ENCODE data around the gene KRTAP10-6.

The KRTAP10-6 gene

GRCh38 chr21:44567481-44568171 is 24.7 kb downstream of the KRTAP10-6 start:
- TF ChIP-seq TAF1 (IDR thresholded peaks at IDR 0.05; ENCODE audit: low read depth) (no peak), YY1 (IDR thresholded peaks at IDR 0.05; ENCODE audit: low read depth) (no peak)

DNA sequence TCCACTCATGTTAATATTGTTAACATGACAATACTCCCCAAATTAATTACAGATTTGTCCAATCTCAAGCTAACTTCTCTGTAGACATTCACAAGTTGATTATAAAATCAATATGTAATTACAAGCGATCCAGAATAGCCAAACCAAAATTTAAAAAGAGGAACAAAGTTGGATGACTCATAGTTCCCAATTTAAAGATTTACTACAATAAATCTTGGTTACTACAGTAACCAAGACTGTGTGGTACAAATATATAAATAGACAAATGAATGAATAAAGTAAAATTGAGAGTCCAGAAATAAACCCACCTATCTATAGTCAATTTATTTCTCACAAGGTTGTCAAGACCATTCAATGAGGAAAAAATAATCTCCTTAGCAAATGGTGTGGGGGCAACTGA is 25.9 kb downstream of the KRTAP10-6 start:
- TF ChIP-seq MAX (IDR thresholded peaks at IDR 0.05) (no peak), TAF1 (IDR thresholded peaks at IDR 0.05; ENCODE audit: low read depth) (no peak), TEAD4 (IDR thresholded peaks at IDR 0.05) (no peak), USF1 (IDR thresholded peaks at IDR 0.05) (no peak), EGR1 (IDR thresholded peaks at IDR 0.05) (no peak), FOXM1 (IDR thresholded peaks at IDR 0.05; ENCODE audit: borderline replicate concordance, low read depth) (no peak), EP300 (IDR thresholded peaks at IDR 0.05; ENCODE audit: borderline replicate concordance) (no peak), CEBPB (IDR thresholded peaks at IDR 0.05) (no peak)

GRCh38 chr21:44564886-44565598 is 27.3 kb downstream of the KRTAP10-6 start:
- TF ChIP-seq CEBPB (IDR thresholded peaks at IDR 0.05) (no peak), YY1 (IDR thresholded peaks at IDR 0.05; ENCODE audit: low read depth) (no peak), EGR1 (IDR thresholded peaks at IDR 0.05) (no peak), CREB1 (IDR thresholded peaks at IDR 0.05; ENCODE audit: low read depth) (no peak), FOXM1 (IDR thresholded peaks at IDR 0.05; ENCODE audit: borderline replicate concordance, low read depth) (no peak), USF1 (IDR thresholded peaks at IDR 0.05) (no peak), ZBTB7A (IDR thresholded peaks at IDR 0.05; ENCODE audit: low read depth) (no peak), TEAD4 (IDR thresholded peaks at IDR 0.05) (no peak), RAD21 (IDR thresholded peaks at IDR 0.05; ENCODE audit: low read depth) (no peak), TAF1 (IDR thresholded peaks at IDR 0.05; ENCODE audit: low read depth) (no peak), NFIC (IDR thresholded peaks at IDR 0.05) (no peak), TCF12 (IDR thresholded peaks at IDR 0.05; ENCODE audit: low read depth) (no peak), MAX (IDR thresholded peaks at IDR 0.05) (no peak)
- TF ChIP-seq, protein P1, sequence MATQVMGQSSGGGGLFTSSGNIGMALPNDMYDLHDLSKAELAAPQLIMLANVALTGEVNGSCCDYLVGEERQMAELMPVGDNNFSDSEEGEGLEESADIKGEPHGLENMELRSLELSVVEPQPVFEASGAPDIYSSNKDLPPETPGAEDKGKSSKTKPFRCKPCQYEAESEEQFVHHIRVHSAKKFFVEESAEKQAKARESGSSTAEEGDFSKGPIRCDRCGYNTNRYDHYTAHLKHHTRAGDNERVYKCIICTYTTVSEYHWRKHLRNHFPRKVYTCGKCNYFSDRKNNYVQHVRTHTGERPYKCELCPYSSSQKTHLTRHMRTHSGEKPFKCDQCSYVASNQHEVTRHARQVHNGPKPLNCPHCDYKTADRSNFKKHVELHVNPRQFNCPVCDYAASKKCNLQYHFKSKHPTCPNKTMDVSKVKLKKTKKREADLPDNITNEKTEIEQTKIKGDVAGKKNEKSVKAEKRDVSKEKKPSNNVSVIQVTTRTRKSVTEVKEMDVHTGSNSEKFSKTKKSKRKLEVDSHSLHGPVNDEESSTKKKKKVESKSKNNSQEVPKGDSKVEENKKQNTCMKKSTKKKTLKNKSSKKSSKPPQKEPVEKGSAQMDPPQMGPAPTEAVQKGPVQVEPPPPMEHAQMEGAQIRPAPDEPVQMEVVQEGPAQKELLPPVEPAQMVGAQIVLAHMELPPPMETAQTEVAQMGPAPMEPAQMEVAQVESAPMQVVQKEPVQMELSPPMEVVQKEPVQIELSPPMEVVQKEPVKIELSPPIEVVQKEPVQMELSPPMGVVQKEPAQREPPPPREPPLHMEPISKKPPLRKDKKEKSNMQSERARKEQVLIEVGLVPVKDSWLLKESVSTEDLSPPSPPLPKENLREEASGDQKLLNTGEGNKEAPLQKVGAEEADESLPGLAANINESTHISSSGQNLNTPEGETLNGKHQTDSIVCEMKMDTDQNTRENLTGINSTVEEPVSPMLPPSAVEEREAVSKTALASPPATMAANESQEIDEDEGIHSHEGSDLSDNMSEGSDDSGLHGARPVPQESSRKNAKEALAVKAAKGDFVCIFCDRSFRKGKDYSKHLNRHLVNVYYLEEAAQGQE (IDR thresholded peaks at IDR 0.05; ENCODE audit: low read depth) = no peak

- TF ChIP-seq CREB1 (IDR thresholded peaks at IDR 0.05; ENCODE audit: low read depth) (no peak), USF1 (IDR thresholded peaks at IDR 0.05) (no peak), CEBPB (IDR thresholded peaks at IDR 0.05) (no peak), EGR1 (IDR thresholded peaks at IDR 0.05) (no peak), TAF1 (IDR thresholded peaks at IDR 0.05; ENCODE audit: low read depth) (no peak), FOXM1 (IDR thresholded peaks at IDR 0.05; ENCODE audit: borderline replicate concordance, low read depth) (no peak)
- TF ChIP-seq, protein P1 (IDR thresholded peaks at IDR 0.05; ENCODE audit: low read depth) = no peak
Observed at GRCh38 chr21:44564099-44564498, 28.2 kb downstream of the KRTAP10-6 start.

DNA sequence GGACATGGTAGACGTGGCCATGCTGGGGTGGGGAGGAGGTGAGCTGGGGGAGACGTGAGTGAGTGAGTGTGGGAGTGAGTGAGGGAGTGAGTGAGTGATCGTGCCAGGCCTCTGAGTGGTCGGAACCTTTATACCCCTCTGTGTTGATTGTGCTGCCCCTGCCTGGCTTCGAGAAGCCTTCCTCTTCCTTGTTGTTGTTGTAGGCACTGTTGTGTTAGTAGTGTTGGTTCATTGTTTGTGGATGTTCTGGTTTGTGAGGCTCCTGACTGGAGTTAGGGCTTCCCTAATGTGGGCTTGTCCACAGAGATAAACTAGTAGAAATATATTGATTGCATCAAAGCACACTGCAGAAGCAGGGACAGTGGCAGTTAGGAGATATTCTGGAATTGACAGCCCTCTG is 33.6 kb downstream of the KRTAP10-6 start, which contains the start of gene KRTAP10-3:
TSS of gene KRTAP10-3 (minus strand) at position 101 of the 400 bp plus-strand sequence. CDS start at position 21, 80 bp downstream.
- no peak for TF ChIP-seq MAX (IDR thresholded peaks at IDR 0.05)

All from Ishikawa (cell line).